ENCODE results near the gene LACRT.
A peak's percentile ranks its signal among the peaks of the same experiment; 100 is the strongest.

The LACRT gene

DNA sequence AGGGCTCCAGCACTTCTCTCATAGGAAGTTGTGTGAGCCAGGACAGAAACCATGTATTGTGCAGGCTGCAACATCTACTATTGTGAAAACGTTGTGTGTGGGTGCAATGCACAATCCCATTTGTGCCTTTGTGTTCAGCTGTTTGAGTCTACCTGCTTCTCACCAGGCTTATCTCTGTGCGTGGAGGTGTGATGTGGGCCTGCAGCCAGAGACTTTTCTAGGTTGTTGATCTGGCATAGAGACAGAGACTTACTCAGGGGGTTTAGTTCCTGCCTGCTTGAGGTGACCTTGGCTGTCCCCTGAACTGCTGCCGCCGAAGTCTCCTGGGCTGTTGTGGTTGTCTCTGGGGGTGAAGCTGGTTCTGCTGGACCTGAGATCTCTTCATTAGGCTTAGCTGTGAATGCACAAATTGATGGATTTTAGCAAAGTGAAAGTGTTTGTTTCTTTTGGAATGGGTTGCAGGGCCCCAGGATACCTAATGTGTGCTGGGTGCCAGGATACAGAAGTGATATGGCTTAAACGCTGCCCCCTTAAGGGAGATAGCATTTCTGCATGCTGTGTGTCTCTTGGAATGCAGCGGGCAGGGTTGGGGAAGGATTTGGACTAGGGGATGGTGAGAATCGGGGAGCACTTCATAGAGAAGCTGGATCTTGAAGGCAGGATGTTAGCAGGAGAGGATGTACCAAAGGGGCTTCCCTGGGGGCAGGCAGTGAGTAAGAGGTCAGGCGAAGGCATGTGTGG lies 2.5 kb downstream of the LACRT start:
- no peak for DNase-seq

DNA sequence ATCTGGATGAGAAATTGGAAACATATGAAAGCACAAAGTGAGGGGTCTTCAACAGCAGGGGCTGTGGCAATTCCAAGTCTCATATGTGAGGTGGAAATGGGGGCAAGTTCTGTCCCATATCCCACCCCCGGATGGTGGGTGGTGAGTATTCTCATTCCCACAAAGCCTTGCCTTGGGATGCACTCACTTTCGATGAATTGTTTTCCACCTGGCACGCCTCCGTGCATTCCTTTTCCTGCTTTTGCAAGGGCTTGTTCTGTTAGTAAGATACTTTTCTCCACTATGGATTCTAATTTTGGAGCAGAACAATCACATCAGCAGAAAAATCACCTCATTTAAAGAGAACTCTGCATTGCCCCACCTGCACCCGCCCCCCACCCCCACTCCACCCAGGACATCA lies 3.1 kb downstream of the LACRT start:
- DNase-seq = no peak

DNA sequence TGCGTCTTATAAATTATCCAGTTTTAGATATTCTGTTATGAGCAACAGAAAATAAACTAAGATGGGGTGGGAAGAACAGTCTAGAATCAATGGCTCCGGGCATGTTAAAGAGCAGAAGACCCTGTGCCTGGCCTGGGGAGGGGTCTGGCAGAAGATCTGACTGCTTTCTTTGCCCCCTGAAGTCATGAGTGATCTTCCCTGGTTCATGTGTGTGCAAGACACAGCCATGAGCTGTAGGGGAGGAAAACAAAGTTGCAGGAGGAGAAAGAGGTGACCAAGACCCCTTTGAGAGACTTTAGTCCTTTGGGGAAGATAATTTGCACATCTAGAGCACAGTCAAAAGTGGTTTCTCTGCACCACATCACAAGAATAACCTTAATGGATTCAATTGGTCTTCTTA lies 4.8 kb downstream of the LACRT start:
- DNase-seq = no peak

DNA sequence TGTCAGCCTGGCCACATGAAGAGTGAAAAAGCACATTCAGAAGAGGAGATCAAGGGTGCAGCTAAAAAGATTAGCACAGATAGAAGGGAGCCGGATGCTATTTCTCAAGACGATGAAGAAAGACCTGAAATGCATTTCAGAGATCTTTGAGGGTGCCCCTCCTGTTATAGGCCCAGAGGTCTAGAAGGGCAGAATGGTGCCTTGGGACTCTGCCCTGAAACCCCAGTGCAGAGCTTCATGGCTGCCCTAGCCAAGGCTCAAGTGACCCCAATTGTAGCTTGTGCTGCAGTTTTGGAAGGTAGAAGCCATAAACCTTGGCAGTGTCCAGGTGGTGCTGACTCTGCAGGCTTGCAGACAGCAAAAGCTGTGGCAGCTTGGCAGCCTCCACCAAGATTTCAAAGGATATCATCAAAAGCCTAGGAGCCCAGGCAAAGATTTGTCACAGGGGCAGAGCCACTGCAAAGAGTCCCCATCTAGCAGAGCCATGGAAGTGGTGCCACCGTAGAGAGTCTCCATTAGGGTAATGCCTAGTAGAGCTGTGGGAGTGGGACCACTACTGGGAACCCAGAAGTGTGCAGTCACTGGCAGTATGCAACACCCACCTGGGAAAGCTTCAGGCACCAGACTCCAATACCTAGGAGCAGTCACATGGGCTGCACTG lies 6.4 kb downstream of the LACRT start:
- DNase-seq = no peak

DNA sequence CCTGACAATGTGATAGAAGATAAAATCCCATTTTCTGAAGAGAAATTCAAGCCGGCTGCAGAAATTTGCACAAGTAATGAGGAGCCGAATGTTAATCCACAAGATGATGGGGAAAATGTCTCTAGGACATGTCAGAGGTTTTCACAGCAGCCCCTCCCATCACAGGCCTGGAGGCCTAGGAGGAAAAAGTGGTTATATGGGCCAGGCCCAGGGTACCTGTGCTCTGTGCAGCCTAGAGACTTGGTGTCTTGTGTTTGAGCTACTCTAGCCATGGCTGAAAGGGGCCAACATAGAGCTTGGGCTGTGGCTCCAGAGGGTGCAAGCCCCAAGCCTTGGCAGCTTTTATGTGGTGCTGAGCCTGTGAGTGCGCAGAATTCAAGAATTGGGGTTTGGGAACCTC lies 7.4 kb downstream of the LACRT start:
- no peak for DNase-seq

DNA sequence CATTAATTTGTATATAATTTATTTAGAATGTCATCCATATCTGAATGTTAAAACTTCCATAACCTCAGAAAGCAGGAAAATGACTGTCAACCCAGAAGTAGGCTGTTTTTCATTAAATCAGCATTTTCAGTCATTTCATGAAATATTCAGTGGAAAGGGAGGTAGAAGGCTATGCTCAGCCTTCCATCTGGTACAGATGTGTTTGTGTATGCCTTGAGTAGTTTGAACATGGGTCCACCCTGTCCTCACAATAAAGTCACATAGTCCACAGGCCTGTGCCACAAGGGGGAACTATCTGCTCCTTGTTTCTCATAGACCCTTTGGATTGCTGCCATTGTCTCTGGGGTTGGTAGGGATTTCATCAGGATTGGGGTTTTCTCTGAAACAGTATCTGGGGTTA lies 9.1 kb downstream of the LACRT start:
- no peak for DNase-seq

DNA sequence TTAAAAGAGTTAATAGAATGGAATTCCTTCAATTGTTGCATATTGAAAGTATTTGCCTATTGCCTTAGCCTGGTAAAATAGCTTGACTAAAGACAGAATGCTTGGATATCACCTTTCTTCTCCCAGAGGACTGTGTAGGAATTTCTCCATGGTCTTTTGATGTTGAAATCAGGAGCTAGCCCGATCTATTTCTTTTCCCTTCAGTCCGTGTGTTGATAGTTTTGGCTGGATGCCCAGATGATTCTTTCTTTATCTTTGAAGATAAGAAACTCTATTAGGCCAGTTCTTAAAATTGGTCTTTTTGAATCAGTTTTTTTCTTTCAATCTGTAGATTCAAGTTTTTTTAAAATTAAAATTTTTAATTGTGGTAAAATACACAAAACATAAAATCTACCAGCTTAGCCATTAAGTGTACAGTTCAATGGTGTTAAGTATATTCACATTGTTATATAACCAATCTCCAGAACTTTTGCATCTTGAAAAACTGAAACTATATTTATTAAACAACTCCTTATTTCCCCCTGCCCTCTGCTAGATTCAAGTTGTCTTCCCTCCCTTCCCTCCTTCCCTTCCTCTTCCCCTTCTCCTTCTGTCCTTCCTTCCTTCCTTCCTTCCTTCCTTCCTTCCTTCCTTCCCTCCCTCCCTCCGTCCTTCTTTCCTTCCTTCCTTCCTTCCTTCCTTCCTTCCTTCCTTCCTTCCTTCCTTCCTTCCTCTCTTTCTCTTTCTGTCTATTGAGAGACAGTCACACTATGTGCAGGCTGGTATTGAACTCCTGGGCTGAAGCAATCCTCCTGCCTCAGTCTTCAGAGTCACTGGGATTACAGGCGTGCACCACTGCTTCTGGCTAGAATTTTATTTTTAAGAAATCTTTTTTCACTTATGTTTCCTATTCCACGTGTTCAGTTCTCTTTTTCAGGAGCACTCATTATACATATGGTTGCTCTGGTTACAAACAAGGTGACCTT lies 10.1 kb downstream of the LACRT start:
- DNase-seq = no peak

DNA sequence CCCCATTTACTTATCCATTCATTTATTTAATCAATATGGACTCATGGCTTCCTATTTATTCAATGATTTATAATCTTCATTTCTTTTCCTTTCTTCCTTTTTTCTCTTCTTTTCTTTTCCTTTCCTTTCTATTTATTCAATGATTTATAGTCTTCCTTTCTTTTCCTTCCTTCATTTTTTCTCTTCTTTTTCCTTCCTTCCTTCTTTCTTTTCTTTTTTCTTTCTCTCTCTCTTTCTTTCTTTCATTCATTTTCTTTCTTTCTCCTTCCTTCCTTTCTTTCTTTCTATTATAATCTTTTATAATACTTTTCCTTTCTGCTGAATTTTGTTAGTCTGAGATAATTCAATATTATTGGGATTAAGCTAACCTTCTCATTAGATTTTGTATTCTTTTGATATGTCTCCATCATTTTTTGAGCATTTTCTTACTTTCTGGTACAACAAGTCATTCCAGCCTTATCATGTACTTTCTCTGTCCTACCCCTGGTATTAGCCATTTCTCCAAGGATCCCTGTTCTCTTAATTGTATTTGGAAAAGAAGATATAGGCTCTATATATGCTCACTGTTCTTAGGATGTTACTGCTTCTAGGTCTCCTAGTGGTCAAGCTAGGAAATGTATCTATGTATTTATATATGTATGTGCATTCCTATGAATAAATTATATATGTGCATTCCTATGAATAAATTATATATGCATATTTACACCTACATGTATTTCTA lies 12.1 kb downstream of the LACRT start:
- DNase-seq = no peak

DNA sequence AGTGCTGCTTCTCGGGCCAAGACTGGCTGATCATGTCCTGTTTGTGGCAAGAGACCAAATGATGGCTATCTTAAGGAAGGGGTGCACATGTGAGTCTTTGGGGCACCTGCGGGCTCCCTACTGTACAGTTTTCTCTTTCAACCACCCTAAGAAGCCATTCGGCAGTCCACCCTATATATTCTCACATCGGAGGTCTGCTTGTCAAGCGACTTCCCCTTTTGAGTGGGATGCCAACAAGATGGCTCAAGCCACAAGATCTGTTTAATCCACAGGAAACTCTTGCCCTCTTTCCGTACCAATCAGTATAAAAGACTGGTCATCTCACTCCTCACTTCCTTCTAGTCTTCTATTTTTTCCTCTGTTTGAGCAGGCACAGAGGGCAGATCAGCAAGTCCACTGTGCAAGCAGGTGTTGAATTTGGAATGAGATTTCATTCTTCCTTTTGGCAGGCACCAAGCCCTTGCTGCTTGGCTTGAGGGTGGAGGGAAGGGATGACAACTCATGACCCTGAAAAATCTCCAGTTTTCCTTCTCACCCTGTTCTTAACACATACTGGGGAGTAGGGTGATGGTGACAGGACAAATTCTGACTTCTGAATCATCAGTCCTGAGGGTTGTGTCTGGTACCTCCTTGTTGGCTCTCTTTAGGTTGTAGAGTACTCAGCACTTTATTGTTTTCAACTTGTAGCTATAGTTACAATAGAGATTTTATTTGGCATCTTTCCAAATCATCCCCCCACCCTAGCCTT lies 17.6 kb downstream of the LACRT start:
- peak in 1 of 2 donors; percentile 19 for DNase-seq

DNA sequence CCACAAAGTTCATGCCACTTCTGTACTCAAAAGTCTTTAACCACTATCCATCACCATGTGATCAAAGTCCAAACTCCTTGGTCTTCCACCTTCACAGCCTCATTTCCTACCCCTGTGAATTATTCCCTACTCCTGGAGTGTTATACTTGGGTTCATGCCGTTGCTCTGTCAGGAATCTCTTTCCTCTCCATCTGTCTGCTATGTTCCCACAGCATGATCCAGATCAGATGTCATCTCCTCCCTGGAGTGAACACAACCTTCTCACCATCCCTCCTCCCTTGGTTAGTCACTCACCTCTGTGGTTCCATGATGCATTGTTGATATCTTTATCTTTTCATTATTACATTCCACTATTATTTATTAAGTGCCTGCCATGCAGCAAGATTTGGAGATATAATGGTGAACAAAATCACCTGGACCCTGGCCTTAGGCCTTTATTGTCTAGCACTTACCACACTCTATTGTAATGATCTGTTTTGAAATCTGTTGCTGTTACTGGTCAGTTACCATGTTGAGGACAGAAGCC lies 22.4 kb downstream of the LACRT start:
- DNase-seq = no peak

DNA sequence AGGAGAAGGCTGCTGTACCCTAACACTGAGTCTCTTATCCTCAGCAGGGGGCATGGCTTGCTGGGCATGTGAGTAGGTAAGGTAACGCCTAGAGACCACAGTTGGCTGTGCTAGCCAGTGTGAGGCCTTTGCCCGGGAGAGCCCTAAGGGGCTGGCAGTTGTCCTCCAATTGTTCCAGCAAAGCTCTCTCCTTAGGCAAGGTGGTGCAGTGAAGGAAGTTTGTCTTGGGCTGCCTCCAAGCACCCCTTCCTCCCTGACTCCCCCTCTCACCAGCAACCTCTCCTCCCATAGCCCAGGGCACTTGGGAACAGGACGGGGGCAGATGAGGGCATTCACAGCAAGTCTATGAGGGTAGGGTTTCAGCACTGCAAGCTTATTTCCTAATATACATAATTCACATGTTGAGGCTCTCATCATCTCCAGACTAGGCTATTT lies 23.0 kb downstream of the LACRT start:
- DNase-seq = no peak

DNA sequence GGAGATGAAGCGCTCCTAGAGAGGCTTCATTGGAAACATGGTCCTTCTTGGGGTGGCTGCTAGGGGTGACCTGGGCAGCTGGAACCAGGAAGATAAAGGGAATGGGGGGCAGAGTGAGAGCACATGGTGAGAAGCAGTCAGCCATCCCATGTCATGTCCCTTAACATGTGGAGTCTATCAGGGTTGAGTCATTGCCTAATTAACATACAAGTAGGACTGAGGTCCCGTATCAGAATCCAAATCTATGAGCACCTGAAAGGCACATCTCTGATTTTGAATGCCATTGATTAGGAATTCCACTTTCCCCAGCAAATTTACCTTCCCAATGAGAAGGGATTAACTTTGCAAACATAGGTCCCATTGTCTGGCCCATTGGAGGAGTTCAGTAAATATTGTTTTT lies 25.9 kb downstream of the LACRT start:
- DNase-seq = no peak

DNA sequence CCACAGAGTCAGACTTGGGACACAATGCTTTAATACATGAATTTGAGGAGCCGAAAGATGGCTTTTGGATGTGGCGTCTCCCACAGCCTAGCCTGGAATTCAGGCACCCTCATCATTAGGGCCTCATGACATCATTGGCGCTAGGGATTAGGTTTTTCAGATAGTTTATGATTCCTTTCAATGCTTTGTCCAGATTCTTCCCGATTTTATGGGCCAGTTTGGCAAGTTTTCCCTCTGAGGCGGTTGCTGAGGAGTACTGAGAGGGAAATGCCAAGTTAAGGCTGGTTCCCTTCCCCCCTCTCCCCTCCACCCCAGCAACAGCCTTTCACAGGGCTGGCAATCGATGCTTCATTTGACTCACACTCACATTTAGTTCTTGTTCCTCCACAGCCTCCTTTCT lies 26.5 kb downstream of the LACRT start:
- DNase-seq = no peak

DNA sequence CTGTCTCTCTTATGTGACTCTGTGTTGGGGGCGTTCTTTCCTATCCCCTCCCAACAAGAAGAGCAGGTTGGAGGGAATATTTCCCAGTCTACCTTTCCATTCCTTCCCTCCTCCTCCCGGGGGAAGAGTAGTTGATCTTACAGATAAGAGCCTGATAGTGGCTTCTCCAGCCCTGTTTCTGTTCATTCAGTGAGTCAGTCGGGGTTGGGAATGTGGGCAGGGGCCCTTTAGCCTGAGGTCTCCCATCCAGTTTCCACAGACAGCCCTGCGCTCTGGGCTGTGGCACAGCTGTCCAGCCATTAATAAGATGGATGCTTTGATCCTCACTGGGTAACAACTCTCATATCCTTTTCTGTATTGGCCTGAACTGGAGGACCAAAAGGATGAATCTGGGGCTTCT lies 28.1 kb downstream of the LACRT start:
- no peak for DNase-seq

DNA sequence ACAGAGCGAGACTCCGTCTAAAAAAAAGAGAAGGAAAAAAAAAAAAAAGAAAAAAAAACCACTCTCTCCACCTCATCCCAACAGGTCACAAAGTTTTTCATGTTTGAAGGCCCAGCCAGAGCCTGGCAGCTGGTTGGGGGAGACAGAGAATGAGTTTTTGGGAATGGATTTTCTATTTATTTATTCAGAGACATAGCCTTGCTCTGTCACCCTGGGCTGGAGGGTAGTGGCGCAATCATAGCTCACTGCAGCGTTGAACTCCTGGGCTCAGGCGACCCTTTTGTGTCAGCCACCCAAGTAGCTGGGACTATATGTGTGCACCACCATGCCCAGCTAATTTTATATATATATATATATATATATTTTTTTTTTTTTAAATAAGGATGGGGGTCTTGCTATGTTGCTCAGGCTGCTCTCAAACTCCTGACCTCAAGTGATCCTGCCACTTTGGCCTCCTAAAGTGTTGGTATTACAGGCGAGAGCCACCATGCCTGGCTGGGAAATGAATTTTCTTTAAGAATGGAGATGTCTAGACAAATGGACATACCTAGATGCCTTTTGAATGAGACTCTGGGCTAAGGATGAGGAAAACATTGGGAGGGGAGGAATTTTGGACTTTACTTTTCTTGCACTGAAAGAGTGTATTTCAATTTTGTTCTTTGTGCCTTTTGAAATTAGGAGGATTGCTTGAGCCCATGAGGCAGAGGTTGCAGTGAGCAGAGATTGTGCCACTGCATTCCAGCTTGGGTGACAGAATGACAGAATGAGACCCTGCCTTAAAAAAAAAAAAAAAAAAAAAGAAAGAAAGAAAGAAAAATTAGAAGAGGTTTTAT lies 29.3 kb downstream of the LACRT start:
- no peak for DNase-seq

DNA sequence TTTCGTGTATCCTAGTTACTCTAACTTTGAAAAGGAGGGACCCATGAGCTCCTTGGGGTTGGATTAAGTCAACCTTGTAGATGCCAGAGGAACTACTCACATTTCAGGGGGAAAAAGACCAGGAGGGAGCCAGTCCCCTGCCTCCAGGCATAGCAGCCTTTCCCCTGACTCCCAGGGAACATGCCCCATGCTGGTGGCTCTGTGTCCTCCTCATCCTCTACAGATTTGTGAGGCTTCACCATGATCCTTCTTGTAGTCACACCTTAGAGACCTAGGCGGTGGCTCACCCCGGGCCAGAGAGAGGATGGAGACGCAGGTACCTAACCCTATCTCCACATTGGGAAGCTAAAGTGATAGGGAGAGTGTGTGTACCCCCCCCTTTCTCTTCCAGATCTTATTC lies 30.3 kb downstream of the LACRT start:
- no peak for DNase-seq

DNA sequence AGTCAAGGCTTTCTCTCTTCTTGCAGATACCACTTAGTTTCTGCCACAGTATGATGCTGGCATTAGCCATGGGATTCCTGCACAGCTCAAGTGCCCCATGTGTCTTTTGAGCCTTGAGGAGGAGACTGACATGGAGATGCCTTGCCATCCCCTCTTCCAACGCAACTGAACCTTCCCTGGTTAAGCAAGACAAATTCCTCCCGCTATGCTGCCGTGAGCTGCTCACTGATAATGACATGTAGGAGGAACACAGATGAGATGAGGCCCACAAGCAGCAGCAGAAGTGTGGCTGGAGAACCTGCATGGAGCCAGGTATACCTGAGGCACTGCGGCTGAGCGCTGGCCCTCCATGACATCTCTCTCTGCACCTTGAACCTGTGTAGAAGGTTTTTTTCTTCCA lies 30.8 kb downstream of the LACRT start:
- no peak for DNase-seq

DNA sequence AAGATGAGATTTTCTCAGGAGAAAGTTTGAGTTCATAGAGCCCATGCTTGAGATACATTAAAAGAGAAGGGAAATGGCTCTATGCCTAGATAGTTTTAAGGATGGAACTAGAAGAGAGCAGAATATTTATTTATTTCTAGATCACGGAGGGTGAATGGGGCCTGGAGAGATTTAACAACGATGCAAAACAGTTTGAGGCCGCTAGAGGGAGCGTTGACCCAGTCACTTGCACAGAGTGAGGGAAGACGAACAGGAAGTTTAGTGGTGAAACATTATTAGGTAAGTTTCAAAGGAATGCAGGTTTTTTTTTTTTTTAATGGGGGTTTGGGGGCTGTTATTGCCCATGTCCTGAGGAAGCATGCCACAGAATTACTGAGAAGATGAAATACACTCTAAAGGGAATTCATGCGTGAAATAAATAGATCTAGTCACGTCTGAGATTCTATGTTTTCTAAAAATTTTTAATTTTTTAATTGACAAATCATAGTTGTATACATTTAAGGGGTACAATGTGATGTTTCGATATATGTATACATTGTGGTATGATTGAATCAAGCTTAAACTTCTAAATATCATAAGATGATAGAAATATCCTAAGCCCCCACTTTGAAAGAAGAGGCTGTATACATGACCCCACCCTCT lies 31.4 kb downstream of the LACRT start:
- peak in 1 of 2 donors; percentile 66 for DNase-seq

DNA sequence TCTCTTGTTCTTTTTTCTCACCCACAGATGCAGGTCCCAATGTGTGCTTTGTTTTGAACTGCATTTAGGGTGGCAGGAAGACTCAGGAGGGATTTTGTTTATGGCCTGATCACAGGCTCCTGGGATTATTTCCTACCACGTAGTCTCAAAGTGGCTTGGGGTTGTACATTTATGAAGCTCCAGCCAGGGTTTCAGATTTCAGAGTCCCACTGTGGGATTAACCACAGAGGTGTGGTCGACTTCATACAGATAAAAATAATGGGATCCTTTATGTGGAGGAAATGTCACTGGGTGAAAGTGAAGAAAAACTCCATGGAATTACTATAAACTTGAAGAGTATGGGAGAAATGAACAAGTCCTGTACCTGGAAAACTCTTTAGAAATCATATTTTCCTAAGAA lies 32.0 kb downstream of the LACRT start:
- DNase-seq = no peak

DNA sequence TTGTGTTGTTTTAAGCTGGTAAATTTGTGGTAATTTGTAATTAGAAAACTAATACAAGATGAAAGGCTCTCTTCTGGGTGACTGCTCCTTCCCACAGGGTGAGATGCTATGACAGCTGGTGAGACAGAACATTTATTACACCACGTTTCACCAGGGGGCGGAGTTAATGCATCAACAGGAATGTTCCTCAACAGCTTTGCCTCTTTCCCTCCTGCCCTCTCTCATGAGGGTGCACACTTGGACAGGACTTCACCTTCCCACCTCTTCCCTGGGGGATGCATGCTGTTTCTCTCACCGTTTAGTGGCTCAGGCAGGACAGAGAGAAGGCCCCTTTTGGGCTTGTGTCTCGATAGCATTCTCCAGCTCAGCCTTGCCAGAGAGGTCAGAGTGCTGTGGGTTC lies 32.9 kb downstream of the LACRT start:
- DNase-seq = no peak

Measured in bone marrow (tissue), 2 donors.